SKM-1 treated with dmso at 0.1 percent for 144 hours (cell line): ENCODE measurements around the gene ZDHHC5.

Experiments
- DNase-seq: peaks from one replicate; lab custom pipeline; 2025; ENCODE audit not compliant: unreplicated experiment; lab: John Stamatoyannopoulos, UW

ZDHHC5 gene

DNA sequence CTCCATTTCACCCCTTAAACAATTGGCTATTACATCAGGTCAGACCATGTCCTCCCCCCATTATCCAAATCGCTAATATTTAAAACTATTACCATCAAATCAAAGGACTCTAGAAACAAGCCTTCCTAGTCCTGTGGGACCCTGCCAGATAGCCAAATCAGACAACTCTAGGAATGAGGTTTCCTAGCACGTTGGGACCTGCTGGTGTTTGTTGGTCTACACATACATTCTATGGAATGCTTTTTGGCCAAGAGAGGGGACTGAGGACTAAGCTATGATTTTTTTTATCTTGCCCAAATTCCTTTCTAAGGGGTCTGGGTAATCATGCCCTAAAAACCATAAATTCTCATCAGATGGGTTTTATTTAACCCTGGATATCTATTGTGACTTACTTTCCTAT, 59.3 kb downstream of the ZDHHC5 start:
- no peak for DNase-seq

DNA sequence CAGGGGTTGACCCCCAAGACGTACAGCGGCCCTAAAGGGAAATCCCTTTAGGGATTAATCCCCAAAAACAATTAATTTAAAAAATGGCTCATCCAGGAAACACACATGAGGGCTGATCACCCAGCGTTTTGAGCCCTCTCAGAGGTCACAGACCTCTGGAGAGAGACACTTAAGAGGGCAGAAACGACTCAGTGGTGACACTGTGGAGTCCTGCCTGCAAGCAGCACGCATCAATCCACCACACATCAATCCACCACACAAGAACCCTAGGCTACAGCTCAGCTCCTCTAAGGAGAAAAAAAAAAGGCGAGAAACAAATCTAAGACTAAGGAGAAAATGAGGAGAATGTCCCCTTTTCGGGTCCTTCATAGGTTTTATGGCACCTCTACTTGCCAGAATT, 60.9 kb downstream of the ZDHHC5 start:
- DNase-seq: no peak

DNA sequence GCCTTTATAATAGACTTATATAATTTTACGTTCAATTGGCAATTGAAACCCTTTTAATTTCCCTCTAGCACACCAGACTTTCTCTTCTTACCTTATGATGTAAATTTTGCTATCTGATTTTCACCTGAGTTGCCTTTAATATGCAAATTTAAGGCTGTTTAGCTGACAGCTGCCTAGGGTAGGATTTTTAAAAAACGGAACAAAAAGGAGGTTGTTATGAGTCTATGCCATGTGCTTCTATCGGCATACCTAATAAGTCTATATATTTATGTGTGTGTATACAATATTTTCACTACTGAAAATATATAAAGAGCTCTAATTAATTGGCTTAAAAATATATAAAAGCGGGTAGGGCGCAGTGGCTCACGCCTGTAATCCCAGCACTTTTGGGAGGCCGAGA, 61.6 kb downstream of the ZDHHC5 start:
- DNase-seq: no peak

DNA sequence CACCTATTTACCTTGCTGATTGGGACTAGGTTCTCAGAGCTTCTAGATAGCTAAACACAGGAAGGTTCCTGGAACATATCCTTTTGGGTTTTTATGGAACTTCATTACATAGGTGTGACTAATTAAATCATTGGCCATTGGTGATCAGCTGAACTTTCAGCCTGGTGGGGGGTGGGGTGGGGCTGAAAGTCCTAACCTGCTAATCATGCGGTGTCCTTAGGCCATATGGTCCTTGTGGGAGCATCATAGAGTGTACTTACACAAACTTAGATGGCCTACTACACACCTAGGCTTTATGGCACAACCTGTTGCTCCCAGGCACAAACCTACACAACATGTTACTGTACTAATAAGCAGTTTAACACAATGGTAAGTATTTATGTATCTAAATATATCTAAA, 64.7 kb downstream of the ZDHHC5 start:
- no peak for DNase-seq

DNA sequence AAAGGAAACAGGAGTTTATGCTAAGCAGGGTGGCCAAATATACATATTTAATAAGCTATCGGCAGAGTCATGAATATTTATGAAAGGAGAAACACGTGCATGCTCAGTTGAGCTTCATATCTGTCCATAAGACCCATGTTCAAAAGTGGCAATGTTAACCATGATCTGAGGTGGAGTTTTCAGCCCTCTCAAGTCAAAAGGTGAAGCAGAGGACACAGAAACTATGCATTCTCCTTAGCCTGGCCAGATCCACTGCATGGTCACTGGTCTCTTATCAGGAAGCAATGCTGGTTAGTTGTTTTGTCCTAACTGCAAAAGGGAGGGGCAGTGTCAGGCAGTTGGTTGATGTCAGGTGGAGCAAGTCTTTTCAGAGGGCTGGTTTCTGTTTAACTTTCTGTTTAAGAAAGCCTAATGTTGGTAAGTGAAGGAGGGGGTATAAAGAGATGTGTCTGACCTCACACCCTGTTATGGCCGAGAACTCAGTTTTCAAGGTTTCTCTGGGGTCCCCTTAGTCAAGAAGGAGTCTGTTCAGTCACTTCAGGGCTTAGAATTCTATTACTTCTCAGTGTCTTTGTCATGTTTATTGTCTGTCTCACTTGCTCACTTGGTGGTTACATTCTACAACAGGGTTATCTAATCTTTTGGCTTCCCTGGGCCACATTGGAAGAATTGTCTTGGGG, 67.8 kb downstream of the ZDHHC5 start:
- DNase-seq: no peak

DNA sequence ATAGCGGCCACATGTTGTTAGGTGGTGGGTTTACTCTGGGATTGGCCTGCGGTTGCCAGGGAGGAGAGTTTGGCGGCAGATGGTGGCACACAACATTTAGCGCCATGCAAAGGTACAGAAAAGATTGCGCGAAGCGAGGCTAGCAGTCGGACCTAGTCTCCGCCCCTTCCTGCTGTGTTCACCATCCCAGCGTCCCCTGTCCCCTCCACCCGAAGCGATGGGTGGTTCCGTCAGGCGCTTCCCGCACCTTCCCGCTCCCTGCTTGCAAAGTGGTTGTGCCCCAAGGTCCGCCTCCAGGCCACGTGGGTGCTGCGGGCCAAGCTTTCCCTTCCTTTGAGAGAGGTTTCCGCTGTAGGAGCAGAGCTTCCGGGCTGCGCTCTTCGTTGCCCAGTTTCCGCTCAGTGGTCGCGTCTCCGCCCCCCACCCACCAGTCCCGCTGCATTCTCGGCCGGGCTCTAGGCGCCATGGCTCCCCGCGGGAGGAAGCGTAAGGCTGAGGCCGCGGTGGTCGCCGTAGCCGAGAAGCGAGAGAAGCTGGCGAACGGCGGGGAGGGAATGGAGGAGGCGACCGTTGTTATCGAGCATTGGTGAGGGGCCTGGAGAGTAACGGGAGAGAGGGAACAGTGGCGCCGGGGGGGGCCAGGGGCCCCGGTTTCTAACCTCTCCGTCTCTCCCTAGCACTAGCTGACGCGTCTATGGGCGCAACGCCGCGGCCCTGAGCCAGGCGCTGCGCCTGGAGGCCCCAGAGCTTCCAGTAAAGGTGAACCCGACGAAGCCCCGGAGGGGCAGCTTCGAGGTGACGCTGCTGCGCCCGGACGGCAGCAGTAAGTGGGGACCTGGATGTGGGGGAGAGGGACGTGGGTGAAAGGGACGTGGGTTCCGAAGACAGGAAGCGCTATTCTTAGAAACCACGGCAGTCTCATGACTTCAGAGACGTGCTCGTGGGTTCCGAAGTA, 73.5 kb downstream of the ZDHHC5 start, which contains the start of gene SELENOH:
Gene SELENOH, plus strand, starts transcription at position 360 of the 955 bp plus-strand sequence. Its CDS starts 105 bp downstream, at position 465.
- peak; percentile 97 for DNase-seq

DNA sequence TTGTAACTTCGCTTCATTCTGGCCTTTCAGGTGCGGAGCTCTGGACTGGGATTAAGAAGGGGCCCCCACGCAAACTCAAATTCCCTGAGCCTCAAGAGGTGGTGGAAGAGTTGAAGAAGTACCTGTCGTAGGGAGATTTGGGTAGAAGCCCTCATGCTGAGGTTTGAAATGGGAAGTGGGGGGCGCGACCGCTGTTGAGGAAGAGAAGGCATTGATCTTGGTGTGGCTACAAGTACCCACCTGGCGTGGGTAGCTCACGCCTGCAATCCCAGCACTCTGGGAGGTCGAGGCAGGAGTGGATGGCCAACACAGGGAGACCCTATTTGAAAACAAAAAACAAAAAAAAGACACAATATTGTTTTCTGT, 74.2 kb downstream of the ZDHHC5 start:
- no peak for DNase-seq

DNA sequence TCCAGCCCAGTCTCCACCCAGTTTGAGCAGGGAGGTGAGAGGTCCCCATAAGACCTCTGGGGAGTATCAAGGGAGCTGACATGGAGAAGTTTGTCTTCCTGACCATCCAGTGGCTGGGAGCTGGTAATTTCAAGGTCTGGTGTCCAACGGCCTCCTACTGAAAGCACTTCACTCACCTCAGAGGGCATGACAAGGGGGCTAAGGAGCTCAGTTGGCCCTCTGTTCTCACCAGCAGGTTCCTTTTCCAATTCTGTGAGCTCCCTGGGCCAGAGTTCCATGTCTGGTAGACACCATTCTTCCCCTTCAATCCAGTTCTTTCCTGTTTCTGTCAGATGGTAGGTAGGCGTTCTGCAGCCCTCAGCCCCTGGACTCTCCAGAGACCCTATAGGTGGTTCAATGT, 76.4 kb downstream of the ZDHHC5 start:
- DNase-seq: no peak

DNA sequence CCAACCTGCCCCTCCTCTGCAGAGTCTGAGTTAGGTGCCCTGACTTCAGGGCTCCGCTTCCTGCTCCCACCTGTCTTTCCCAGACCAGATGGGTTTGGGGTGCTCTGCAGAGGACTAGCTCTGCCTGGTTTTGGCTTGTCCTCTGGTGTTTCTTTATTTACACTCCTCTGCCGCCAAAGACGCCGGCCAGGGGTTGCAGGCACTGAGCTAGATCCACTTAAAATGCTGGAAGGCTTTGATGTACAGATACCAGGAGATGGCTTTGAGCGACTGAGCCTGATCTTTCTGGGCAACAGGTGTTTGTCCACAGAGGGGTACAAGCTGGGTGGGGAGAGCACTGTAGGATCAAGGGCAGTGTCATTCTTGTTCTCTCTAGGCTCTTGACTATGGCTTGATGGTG, 77.3 kb downstream of the ZDHHC5 start:
- DNase-seq: no peak

DNA sequence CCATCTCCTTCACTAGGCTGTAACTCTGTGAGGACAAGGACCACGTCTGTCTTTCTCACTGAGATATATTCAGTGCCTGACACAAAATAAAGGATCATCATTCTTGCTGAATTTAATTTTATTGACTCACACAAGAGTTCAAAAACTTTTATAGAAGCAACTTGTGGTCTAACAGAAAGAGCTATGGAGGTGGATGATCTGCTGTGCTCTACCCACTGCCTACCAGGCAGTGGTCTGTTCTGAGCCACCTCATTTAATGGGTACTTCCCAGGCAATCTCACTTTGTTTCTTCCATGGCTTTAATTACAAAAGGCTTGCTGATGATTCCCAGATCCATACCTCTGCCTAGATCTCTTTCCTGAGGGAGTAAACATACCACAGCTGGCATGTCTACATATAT, 79.0 kb downstream of the ZDHHC5 start:
- no peak for DNase-seq
